DND-41 (cell line): ENCODE measurements around the gene GCH1.

Source experiments
- ATAC-seq: fragments of 200-7000 bp; cut with Tn5 transposase; 3 replicates; pipeline ENCODE4 v1.9.1; 2021; ENCODE audit warnings: low read depth; ENCODE audit not compliant: insufficient read depth
- DNase-seq: peaks from one replicate; pipeline ENCODE4 v3.0.0-alpha.2; 2020
- H2AFZ ChIP-seq: 2 replicates; pipeline ENCODE4 v1.6.0; 2012; ENCODE audit warnings: low read depth, low read length
- H3K27ac ChIP-seq: 2 replicates; pipeline ENCODE4 v1.5.1; 2012; ENCODE audit warnings: low read length, inconsistent platforms
- H3K27me3 ChIP-seq: fragments of 200-600 bp; sonication (generic); 2 replicates; pipeline ENCODE4 v1.6.0; 2012; ENCODE audit warnings: low read length, mild to moderate bottlenecking, inconsistent platforms; ENCODE audit not compliant: insufficient read depth, poor library complexity
- H3K36me3 ChIP-seq: 2 replicates; pipeline ENCODE4 v1.5.1; 2012; ENCODE audit warnings: low read length, inconsistent platforms; ENCODE audit not compliant: insufficient read depth
- H3K4me1 ChIP-seq: 2 replicates; pipeline ENCODE4 v1.5.1; 2012; ENCODE audit warnings: mild to moderate bottlenecking, low read length; ENCODE audit not compliant: insufficient read depth
- H3K4me2 ChIP-seq: 2 replicates; pipeline ENCODE4 v1.6.0; 2012; ENCODE audit warnings: mild to moderate bottlenecking, moderate library complexity, low read length, inconsistent platforms; ENCODE audit not compliant: insufficient read depth
- H3K4me3 ChIP-seq, 2 experiments: fragments of 200-600 bp in 1 of 2; shearing (Covaris generic) in 1 of 2; 2 replicates each; pipeline ENCODE4 v1.5.1; 2012 to 2016; ENCODE audit warnings: inconsistent platforms in 2 of 2, low read length in 2 of 2, mild to moderate bottlenecking in 2 of 2, low read depth in 1 of 2, moderate library complexity in 1 of 2
- H3K79me2 ChIP-seq: 2 replicates; pipeline ENCODE4 v1.6.0; 2012; ENCODE audit warnings: low read length, inconsistent platforms; ENCODE audit not compliant: insufficient read depth
- H3K9ac ChIP-seq: 2 replicates; pipeline ENCODE4 v1.6.0; 2012; ENCODE audit warnings: low read depth, mild to moderate bottlenecking, inconsistent platforms, low read length, moderate library complexity
- H3K9me3 ChIP-seq: 2 replicates; pipeline ENCODE4 v1.5.1; 2012; ENCODE audit warnings: low read length, moderate library complexity, mild to moderate bottlenecking, inconsistent platforms; ENCODE audit not compliant: insufficient read depth, severe bottlenecking
- H4K20me1 ChIP-seq: 2 replicates; pipeline ENCODE4 v1.6.0; 2012; ENCODE audit warnings: low read length; ENCODE audit not compliant: insufficient read depth
- EZH2 ChIP-seq: IDR thresholded peaks from 3 replicates; pipeline ENCODE4 v1.6.1; 2012; ENCODE audit warnings: borderline replicate concordance, low read depth, mild to moderate bottlenecking, moderate library complexity, low read length, inconsistent platforms; ENCODE audit not compliant: severe bottlenecking
- TF ChIP-seq, protein P1 (sequence below): IDR thresholded peaks from 2 replicates; pipeline ENCODE4 v1.5.1; 2012; ENCODE audit warnings: borderline replicate concordance, low read length, moderate library complexity, mild to moderate bottlenecking; ENCODE audit not compliant: poor library complexity, severe bottlenecking; ENCODE audit errors: extremely low read depth

Gene GCH1

DNA sequence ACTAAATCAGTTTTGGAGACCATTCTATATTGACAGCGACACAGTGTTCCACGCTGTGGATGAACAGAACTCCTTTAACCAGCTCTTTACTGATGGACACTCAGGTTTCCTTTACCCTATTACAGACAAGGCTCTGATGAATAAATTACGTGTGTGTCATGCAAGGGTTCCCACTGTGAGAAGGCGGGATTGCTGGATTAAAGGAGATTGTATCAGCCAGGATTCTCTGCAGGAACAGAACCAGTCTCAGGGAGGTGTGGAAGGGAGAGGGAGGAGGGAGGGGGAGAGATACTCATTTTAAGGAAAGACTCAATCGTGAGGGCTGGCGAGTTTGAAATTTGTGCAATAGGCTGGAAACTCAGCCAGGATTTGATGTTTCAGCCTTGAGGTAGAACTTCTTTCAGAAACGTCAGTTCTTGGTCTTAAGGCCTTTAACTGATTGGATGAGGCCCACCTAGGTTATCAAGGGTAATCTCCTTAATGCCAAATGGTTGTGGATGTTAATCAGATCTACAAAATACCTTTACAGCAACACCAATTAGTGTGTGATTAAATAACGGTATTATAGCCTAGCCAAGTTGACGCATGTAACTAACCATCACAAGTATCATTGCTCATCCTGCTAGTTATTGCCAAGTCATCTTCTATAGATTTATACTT, 104.0 kb downstream of the GCH1 start:
- Histone ChIP-seq H4K20me1 (no peaks in the 10 kb centered on the region), H3K4me3 (no peak overlapping the region), H3K4me2 (no peak overlapping the region), H3K4me1 (no peaks in the 10 kb centered on the region), H3K79me2 (no peaks in the 10 kb centered on the region), H2AFZ (no peak overlapping the region), H3K36me3 (no peaks in the 10 kb centered on the region), H3K9ac (no peak overlapping the region), H3K27me3 (peaks cover 4% of the 10 kb centered on the region), H3K9me3 (peaks cover 2% of the 10 kb centered on the region), H3K27ac (no peak overlapping the region)
- ATAC-seq, result no peak
- TF ChIP-seq, protein P1, sequence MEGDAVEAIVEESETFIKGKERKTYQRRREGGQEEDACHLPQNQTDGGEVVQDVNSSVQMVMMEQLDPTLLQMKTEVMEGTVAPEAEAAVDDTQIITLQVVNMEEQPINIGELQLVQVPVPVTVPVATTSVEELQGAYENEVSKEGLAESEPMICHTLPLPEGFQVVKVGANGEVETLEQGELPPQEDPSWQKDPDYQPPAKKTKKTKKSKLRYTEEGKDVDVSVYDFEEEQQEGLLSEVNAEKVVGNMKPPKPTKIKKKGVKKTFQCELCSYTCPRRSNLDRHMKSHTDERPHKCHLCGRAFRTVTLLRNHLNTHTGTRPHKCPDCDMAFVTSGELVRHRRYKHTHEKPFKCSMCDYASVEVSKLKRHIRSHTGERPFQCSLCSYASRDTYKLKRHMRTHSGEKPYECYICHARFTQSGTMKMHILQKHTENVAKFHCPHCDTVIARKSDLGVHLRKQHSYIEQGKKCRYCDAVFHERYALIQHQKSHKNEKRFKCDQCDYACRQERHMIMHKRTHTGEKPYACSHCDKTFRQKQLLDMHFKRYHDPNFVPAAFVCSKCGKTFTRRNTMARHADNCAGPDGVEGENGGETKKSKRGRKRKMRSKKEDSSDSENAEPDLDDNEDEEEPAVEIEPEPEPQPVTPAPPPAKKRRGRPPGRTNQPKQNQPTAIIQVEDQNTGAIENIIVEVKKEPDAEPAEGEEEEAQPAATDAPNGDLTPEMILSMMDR, result no peak
- no peak for TF ChIP-seq EZH2
- DNase-seq, result no peak

DNA sequence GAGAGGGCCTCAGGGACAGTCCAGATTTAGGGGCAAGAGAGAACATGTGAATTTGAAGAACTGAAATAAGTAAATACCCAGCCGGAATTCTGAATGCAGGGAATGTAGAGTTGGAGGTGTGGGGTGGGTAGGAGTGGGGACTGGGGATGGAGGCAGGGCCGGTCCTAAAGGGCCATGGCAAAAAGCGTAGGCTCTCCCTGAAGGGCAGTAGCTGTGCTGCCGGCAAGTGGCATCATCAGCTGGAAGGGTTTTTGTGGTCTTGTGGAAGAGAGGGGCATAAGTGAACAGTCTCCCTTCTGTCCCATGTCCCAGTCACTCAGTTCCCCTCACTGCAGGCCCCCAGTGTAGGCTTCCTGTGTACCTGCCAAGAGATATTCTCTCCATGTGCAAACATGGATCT, 104.6 kb downstream of the GCH1 start:
- no peak overlapping the region for H3K27ac ChIP-seq
- H3K4me3 ChIP-seq, result no peak overlapping the region
- no peaks in the 10 kb centered on the region for H4K20me1 ChIP-seq
- peaks cover 2% of the 10 kb centered on the region for H3K9me3 ChIP-seq
- ATAC-seq, result no peak
- H2AFZ ChIP-seq, result no peak overlapping the region
- no peaks in the 10 kb centered on the region for H3K36me3 ChIP-seq
- no peaks in the 10 kb centered on the region for H3K79me2 ChIP-seq
- DNase-seq, result no peak
- H3K9ac ChIP-seq, result no peak overlapping the region
- peaks cover 4% of the 10 kb centered on the region for H3K27me3 ChIP-seq
- H3K4me2 ChIP-seq, result no peak overlapping the region
- TF ChIP-seq, protein P1, result no peak
- no peak for TF ChIP-seq EZH2
- H3K4me1 ChIP-seq, result no peaks in the 10 kb centered on the region

DNA sequence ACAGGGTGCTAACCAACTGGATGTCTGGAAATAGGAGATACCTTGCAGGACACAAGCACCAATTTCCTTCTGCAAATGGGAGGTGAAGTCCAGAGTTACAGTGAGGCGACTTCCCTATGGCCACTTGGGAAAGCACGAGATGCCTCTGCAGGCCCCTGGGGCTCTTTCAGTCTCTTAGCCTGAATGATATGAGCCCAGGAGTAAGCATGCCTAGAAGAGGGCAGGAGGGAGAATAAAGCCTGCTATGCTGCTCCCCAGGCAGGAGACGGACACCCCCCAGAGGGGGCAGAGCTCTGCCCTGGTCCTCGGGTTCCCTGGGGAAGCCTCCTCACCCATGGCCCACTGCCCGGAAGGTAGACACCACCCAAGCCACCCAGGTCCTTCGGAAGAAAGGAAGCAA, 105.1 kb downstream of the GCH1 start:
- Histone ChIP-seq H3K9ac (no peak overlapping the region), H2AFZ (no peak overlapping the region), H3K4me3 (no peak overlapping the region), H4K20me1 (no peaks in the 10 kb centered on the region), H3K4me1 (no peaks in the 10 kb centered on the region), H3K27ac (no peak overlapping the region), H3K9me3 (peaks cover 2% of the 10 kb centered on the region), H3K79me2 (no peaks in the 10 kb centered on the region), H3K4me2 (no peak overlapping the region), H3K27me3 (peaks cover 4% of the 10 kb centered on the region), H3K36me3 (no peaks in the 10 kb centered on the region)
- no peak for DNase-seq
- ATAC-seq, result no peak
- TF ChIP-seq, protein P1, result no peak
- no peak for TF ChIP-seq EZH2
